ENCODE data around the gene XXYLT1. TPM values are rescaled to one million over a fixed set of nuclear protein-coding genes. Genes with fewer than 3 reads are reported as not detected.

Gene XXYLT1
- total and polyA plus RNA-seq, 2 of the 8 experiments (the other 6 are each of a cell fraction or from before 2014, with no cell fraction given) = 18.9 to 23.8 TPM

DNA sequence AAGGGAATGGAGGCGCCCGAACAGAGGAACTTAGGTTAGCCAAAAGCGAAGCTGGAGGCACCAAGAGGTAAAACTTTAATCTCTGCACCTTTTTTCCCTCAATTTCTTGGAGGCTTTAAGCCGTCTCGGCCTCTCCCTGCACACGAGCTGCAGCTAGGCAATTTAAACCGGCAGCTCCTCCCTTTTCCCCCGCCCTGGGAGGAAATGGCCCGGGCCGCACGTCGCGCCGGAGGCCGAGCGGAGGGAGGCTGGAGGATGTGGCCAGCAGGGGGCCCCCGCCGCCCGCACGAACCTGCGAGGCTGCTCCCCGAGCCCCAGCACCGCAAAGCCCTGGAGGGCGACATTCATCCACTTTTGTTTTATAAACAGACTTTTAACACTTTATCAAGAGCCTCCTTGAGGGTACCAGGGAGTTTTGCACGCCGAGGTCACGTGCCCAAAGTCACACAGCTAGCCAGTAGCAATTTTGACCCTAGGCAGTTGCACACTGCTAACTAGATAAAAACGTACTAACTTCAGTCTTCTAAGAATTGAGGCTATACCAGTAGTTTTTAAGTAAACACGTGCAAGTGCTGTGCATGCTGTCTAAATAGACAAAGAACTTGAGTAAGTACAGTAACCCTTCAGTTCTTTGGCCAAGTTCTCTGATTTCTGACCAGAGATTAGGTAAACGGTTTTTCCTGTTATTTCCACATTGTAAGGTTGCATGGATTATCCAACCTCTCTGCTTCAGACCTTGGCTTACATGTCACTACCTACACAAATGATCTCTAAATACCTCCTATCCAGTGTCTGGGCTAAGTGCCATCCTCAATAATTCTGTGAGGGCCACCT, 668 bp upstream of the XXYLT1 start:
- no peak overlapping the region for H3K4ac ChIP-seq (replicated peaks; ENCODE audit: insufficient read length, low read depth, low read length)
- peak; percentile 65 to 94 for DNase-seq (ENCODE audit: low read depth in 1 of 2, low spot score in 2 of 2)
- H2AFZ ChIP-seq (ENCODE audit: low read length) = peak overlapping the region; percentile 76
- H3K23ac ChIP-seq (ENCODE audit: insufficient read length) = no peak overlapping the region
- 10% methylated on average over 15 of the region's 30 CpGs; no CpG with 5 or more reads in 1 of the 2 experiments for whole genome bisulfite sequencing, 2 experiments (ENCODE audit: extremely low coverage in 1 of 2, insufficient coverage in 1 of 2, insufficient read length in 1 of 2, insufficient replicate concordance in 2 of 2, low coverage in 1 of 2, low lambda C conversion rate in 2 of 2, missing lambda C conversion rate in 1 of 2)
- H4K8ac ChIP-seq (ENCODE audit: extremely low read depth, insufficient read depth, low read length) = no peak overlapping the region; the same call in 1 of the 2 replicates
- H3K14ac ChIP-seq (ENCODE audit: insufficient read length) = no peak overlapping the region
- no peak overlapping the region for H2BK12ac ChIP-seq (ENCODE audit: low read depth, low read length)
- no peak overlapping the region for H2BK15ac ChIP-seq (ENCODE audit: low read length)
- FAIRE-seq = no peak
- no peaks in the 10 kb centered on the region for H3K27me3 ChIP-seq (replicated peaks in 1 of 4; ENCODE audit: control insufficient read depth in 3 of 4, extremely low read depth in 1 of 4, insufficient read depth in 3 of 4, low read length in 3 of 4)
- H3K27ac ChIP-seq (ENCODE audit: low read depth, low read length) = peak overlapping the region; percentile 76; the same call in 1 of the 2 replicates
- H3K23me2 ChIP-seq (ENCODE audit: low read depth, low read length) = peaks cover 5% of the 10 kb centered on the region
- H3K79me2 ChIP-seq (ENCODE audit: control insufficient read depth in 1 of 2, insufficient read depth in 2 of 2, low read length in 2 of 2) = peaks cover 16 to 35% of the 10 kb centered on the region in 2 experiments
- ChIA-PET CTCF (ENCODE audit: partially characterized antibody) (interaction anchor here (0.5 to 6.0 kb wide), 32 partner anchors 10 to 1526 kb away, joined by 3 to 65 read pairs (median 4); partner anchors contain the start of genes APOD, FAM43A and PPP1R2), POLR2A (ENCODE audit: partially characterized antibody) (interaction anchor here (0.6 to 3.4 kb wide), 16 partner anchors 10 to 445 kb away, joined by 3 to 30 read pairs (median 4); partner anchors contain the start of genes ACAP2 and PPP1R2)
- no peak overlapping the region for H2AK5ac ChIP-seq (ENCODE audit: low read depth, low read length)
- peak overlapping the region; percentile 84; the same call in 1 of the 2 replicates for H2BK5ac ChIP-seq (ENCODE audit: low read depth, low read length)
- peak overlapping the region; percentile 85 for H3K56ac ChIP-seq (replicated peaks; ENCODE audit: insufficient read length, low read depth, low read length)
- H3K36me3 ChIP-seq (ENCODE audit: control insufficient read depth in 2 of 4, insufficient read depth in 4 of 4, low read length in 3 of 4) = peaks cover under 1 to 6% (median 4%) of the 10 kb centered on the region in 4 experiments; a peak in 4 of 8 replicates
- H3K4me3 ChIP-seq (ENCODE audit: extremely low read depth in 1 of 4, insufficient read depth in 2 of 4, low read depth in 3 of 4, low read length in 4 of 4) = peak overlapping the region; percentile 70 to 86 (median 80)
- H3K18ac ChIP-seq (ENCODE audit: extremely low read depth, low read length) = peak overlapping the region; percentile 42; the same call in 1 of the 2 replicates
- peaks cover 0 to 9% (median 7%) of the 10 kb centered on the region in 4 experiments; a peak in 5 of 7 replicates for H3K4me1 ChIP-seq (replicated peaks in 1 of 4; ENCODE audit: control insufficient read depth in 3 of 4, insufficient read depth in 4 of 4, low read length in 3 of 4)
- H3K4me2 ChIP-seq (ENCODE audit: insufficient read depth in 1 of 2, low read depth in 2 of 2, low read length in 2 of 2) = peak overlapping the region; percentile 71 to 80
- H3K79me1 ChIP-seq (ENCODE audit: low read depth, low read length) = peaks cover 16% of the 10 kb centered on the region
- H3K9me3 ChIP-seq (ENCODE audit: insufficient read depth in 2 of 2, low read depth in 1 of 2, low read length in 1 of 2) = no peaks in the 10 kb centered on the region
- H3K9ac ChIP-seq (replicated peaks in 1 of 4; ENCODE audit: extremely low read depth in 1 of 4, low read depth in 3 of 4, low read length in 3 of 4) = peak overlapping the region in 3 of 4 experiments; percentile 63 to 81 (median 78); a peak in 6 of 7 replicates
- H2BK20ac ChIP-seq (ENCODE audit: low read length) = no peak overlapping the region
- no peak overlapping the region for H4K91ac ChIP-seq (replicated peaks; ENCODE audit: insufficient read length, low read length)
- peak overlapping the region; percentile 7 for H2BK120ac ChIP-seq (replicated peaks; ENCODE audit: low read depth, low read length)
- peaks cover 14 to 17% of the 10 kb centered on the region in 2 experiments for H4K20me1 ChIP-seq (replicated peaks in 1 of 2; ENCODE audit: control insufficient read depth in 1 of 2, insufficient read depth in 2 of 2, low read length in 2 of 2)
- H4K5ac ChIP-seq (ENCODE audit: insufficient read length, low read depth, low read length) = peak overlapping the region; percentile 6
- TF ChIP-seq GTF2F1 (IDR thresholded peaks at IDR 0.05; ENCODE audit: borderline replicate concordance, low read depth, low read length) (peak; percentile 38; the same call in 1 of the 2 replicates), SAP30 (IDR thresholded peaks at IDR 0.05; ENCODE audit: insufficient read depth, insufficient replicate concordance, low read length) (no peak), TEAD4 (IDR thresholded peaks at IDR 0.05; ENCODE audit: low read depth, low read length) (no peak), RNF2 (IDR thresholded peaks at IDR 0.05; ENCODE audit: borderline replicate concordance, low read depth, low read length, missing control alignments, poor library complexity, severe bottlenecking) (no peak), EZH2 (IDR thresholded peaks at IDR 0.05; ENCODE audit: low read depth, low read length, severe bottlenecking) (no peak), TBP (IDR thresholded peaks at IDR 0.05; ENCODE audit: low read depth, low read length) (0 out of 2 replicates have a peak, but pooled peaks have one; percentile 13)
- TF ChIP-seq, protein P1, sequence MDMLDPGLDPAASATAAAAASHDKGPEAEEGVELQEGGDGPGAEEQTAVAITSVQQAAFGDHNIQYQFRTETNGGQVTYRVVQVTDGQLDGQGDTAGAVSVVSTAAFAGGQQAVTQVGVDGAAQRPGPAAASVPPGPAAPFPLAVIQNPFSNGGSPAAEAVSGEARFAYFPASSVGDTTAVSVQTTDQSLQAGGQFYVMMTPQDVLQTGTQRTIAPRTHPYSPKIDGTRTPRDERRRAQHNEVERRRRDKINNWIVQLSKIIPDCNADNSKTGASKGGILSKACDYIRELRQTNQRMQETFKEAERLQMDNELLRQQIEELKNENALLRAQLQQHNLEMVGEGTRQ (IDR thresholded peaks at IDR 0.05; ENCODE audit: low read length) = peak; percentile 63
